Stomach (tissue), 4 donors: ENCODE data around the gene RABGAP1.

ENCODE experiments used
- EP300 ChIP-seq: sonication (generic); formaldehyde crosslinking; IDR thresholded peaks from one replicate; pipeline ENCODE4 v1.6.1; 2017; ENCODE audit warnings: antibody characterized with exemption
- POLR2A ChIP-seq, 4 donors: fragments of 450-650 bp; IDR thresholded peaks; one replicate each; pipeline ENCODE4 v1.6.1; 2016; ENCODE audit warnings: antibody characterized with exemption in 4 of 4, control low read depth in 2 of 4, mild to moderate bottlenecking in 1 of 4, moderate library complexity in 1 of 4
- POLR2AphosphoS5 ChIP-seq, 3 donors: sonication (generic); formaldehyde crosslinking; IDR thresholded peaks; one replicate each; pipeline ENCODE4 v1.6.1; 2016; ENCODE audit warnings: antibody characterized with exemption in 3 of 3
- TF ChIP-seq, protein P1 (sequence below), 7 experiments: fragments of 450-650 bp in 4 of 7; fragments of 200-600 bp in 3 of 7; sonication (generic) in 3 of 7; IDR thresholded peaks; one replicate each; pipeline ENCODE4 v1.5.1; 2016 to 2019; ENCODE audit warnings: antibody characterized with exemption in 7 of 7, control low read depth in 2 of 7, mild to moderate bottlenecking in 1 of 7

DNA sequence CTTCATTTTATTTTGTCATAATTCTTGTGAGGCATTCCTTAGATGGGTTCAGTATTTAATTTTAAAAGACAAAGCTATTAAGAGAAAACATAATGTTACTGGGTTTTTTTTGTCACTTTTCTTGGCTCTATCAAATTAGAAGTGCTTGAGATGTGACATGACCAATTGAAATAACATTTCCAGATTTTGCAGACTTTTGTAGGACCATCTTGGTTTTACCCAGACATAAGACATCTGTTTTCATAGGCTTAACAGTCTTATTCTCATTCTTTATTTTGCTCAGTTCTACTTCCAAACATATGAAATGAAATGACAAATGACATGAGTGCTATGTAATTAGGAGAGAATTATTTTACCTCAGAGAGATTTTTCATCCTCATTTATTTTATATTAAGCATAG is 112.2 kb downstream of the RABGAP1 start:
- TF ChIP-seq, protein P1, sequence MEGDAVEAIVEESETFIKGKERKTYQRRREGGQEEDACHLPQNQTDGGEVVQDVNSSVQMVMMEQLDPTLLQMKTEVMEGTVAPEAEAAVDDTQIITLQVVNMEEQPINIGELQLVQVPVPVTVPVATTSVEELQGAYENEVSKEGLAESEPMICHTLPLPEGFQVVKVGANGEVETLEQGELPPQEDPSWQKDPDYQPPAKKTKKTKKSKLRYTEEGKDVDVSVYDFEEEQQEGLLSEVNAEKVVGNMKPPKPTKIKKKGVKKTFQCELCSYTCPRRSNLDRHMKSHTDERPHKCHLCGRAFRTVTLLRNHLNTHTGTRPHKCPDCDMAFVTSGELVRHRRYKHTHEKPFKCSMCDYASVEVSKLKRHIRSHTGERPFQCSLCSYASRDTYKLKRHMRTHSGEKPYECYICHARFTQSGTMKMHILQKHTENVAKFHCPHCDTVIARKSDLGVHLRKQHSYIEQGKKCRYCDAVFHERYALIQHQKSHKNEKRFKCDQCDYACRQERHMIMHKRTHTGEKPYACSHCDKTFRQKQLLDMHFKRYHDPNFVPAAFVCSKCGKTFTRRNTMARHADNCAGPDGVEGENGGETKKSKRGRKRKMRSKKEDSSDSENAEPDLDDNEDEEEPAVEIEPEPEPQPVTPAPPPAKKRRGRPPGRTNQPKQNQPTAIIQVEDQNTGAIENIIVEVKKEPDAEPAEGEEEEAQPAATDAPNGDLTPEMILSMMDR (IDR thresholded peaks at IDR 0.05): no peak
- TF ChIP-seq POLR2AphosphoS5 (IDR thresholded peaks at IDR 0.05) (no peak), POLR2A (IDR thresholded peaks at IDR 0.05) (no peak), EP300 (no peak)
